ENCODE measurements around the gene PSENEN.

PSENEN gene

GRCh38 chr19:35718345-35719041, 27.0 kb upstream of the PSENEN start:
- no peak for TF ChIP-seq CTCF (IDR thresholded peaks at IDR 0.05; ENCODE audit: control insufficient read depth, insufficient read depth, low read depth, low read length, missing control alignments)
- DNase-seq (ENCODE audit: low read depth) = no peak
- peak overlapping the region; percentile 64 for H3K4me3 ChIP-seq (ENCODE audit: control insufficient read depth, low read depth, low read length)

- peak overlapping the region; percentile 64 for H3K4me3 ChIP-seq (ENCODE audit: control insufficient read depth, low read depth, low read length)
- TF ChIP-seq CTCF (IDR thresholded peaks at IDR 0.05; ENCODE audit: control insufficient read depth, insufficient read depth, low read depth, low read length, missing control alignments) = no peak
- no peak for DNase-seq (ENCODE audit: low read depth)
Observed at GRCh38 chr19:35719402-35720162, 25.9 kb upstream of the PSENEN start.

GRCh38 chr19:35720163-35720524, 25.3 kb upstream of the PSENEN start:
- TF ChIP-seq CTCF (IDR thresholded peaks at IDR 0.05; ENCODE audit: control insufficient read depth, insufficient read depth, low read depth, low read length, missing control alignments) = no peak
- DNase-seq (ENCODE audit: low read depth) = no peak
- no peak overlapping the region for H3K4me3 ChIP-seq (ENCODE audit: control insufficient read depth, low read depth, low read length)

GRCh38 chr19:35720648-35721047, 24.8 kb upstream of the PSENEN start:
- no peak overlapping the region for H3K4me3 ChIP-seq (ENCODE audit: control insufficient read depth, low read depth, low read length)
- TF ChIP-seq CTCF (IDR thresholded peaks at IDR 0.05; ENCODE audit: control insufficient read depth, insufficient read depth, low read depth, low read length, missing control alignments) = no peak
- DNase-seq (ENCODE audit: low read depth) = no peak

GRCh38 chr19:35721374-35721773, 24.1 kb upstream of the PSENEN start:
- DNase-seq (ENCODE audit: low read depth) = no peak
- TF ChIP-seq CTCF (IDR thresholded peaks at IDR 0.05; ENCODE audit: control insufficient read depth, insufficient read depth, low read depth, low read length, missing control alignments) = no peak

GRCh38 chr19:35722461-35722860, 23.0 kb upstream of the PSENEN start:
- H3K4me3 ChIP-seq (ENCODE audit: control insufficient read depth, low read depth, low read length) = no peak overlapping the region
- no peak for DNase-seq (ENCODE audit: low read depth)
- TF ChIP-seq CTCF (IDR thresholded peaks at IDR 0.05; ENCODE audit: control insufficient read depth, insufficient read depth, low read depth, low read length, missing control alignments) = no peak

More at GRCh38 chr19:35721374-35721773, 24.1 kb upstream of the PSENEN start:
- no peak overlapping the region for H3K4me3 ChIP-seq (ENCODE audit: control insufficient read depth, low read depth, low read length)

All from AG09309 (cell line).